Panc1 (cell line): Measurements from ENCODE around the gene PDCD1. TPM values are rescaled to one million over a fixed set of nuclear protein-coding genes. Genes with fewer than 3 reads are reported as not detected.

ENCODE experiments used
- ATAC-seq: fragments of 200-7000 bp; cut with Tn5 transposase; 2 replicates; pipeline ENCODE4 v1.9.1; 2020; ENCODE audit warnings: mild to moderate bottlenecking, moderate library complexity
- BruUV-seq: library from RNA; stranded (reverse); fragments of 400-500 nt; replicated peaks from 2 replicates; lab custom pipeline; 2021; lab: Mats Ljungman, UMichigan
- CTCF ChIA-PET: fragments of 300-600 bp; sonication (Branson Sonifier 250); formaldehyde crosslinking; loops from one replicate; lab custom pipeline; 2022; ENCODE audit warnings: antibody characterized with exemption; lab: Charles Lee
- POLR2A ChIA-PET: fragments of 300-600 bp; sonication (Branson Sonifier 250); formaldehyde crosslinking; loops from one replicate; lab custom pipeline; 2022; ENCODE audit warnings: antibody characterized with exemption; lab: Charles Lee
- DNase-seq: peaks from one replicate; pipeline ENCODE4 v3.0.0-alpha.2; 2010; ENCODE audit warnings: low read depth, low spot score
- H3K27ac ChIP-seq: 2 replicates; pipeline ENCODE4 v1.5.1; 2011; ENCODE audit warnings: mild to moderate bottlenecking, low read length, inconsistent platforms
- H3K27me3 ChIP-seq: fragments of 200-500 bp; sonication (Bioruptor generic); 2 replicates; pipeline ENCODE4 v1.6.0; 2014; ENCODE audit warnings: low read length, inconsistent platforms; ENCODE audit not compliant: control insufficient read depth, insufficient read depth
- H3K36me3 ChIP-seq: fragments of 200-500 bp; sonication (Bioruptor generic); 2 replicates; pipeline ENCODE4 v1.5.1; 2014; ENCODE audit warnings: inconsistent platforms, mild to moderate bottlenecking, low read length, moderate library complexity; ENCODE audit not compliant: control insufficient read depth, insufficient read depth
- H3K4me1 ChIP-seq: 2 replicates; pipeline ENCODE4 v1.5.1; 2011; ENCODE audit warnings: inconsistent platforms, mild to moderate bottlenecking, low read length, moderate library complexity; ENCODE audit not compliant: control insufficient read depth, insufficient read depth
- H3K4me3 ChIP-seq, 2 experiments: 2 replicates each; pipeline ENCODE4 v1.5.1; 2011 to 2012; ENCODE audit warnings: low read depth in 2 of 2, low read length in 2 of 2, mild to moderate bottlenecking in 2 of 2, inconsistent platforms in 1 of 2, moderate library complexity in 1 of 2
- H3K9me3 ChIP-seq: fragments of 200-500 bp; sonication (Bioruptor generic); 2 replicates; pipeline ENCODE4 v1.5.1; 2014; ENCODE audit warnings: low read depth, mild to moderate bottlenecking, inconsistent platforms, low read length, moderate library complexity; ENCODE audit not compliant: control insufficient read depth, insufficient read depth
- CTCF ChIP-seq: fragments of 450-650 bp; IDR thresholded peaks from 2 replicates; pipeline ENCODE4 v1.5.1; 2017; ENCODE audit warnings: mild to moderate bottlenecking
- POLR2AphosphoS5 ChIP-seq: IDR thresholded peaks from 2 replicates; pipeline ENCODE4 v1.6.1; 2012; ENCODE audit warnings: mild to moderate bottlenecking, low read depth, low read length, moderate library complexity
- REST ChIP-seq, 2 experiments: IDR thresholded peaks; 2 replicates each; pipeline ENCODE4 v1.6.1; 2011 to 2012; ENCODE audit warnings: low read depth in 2 of 2, control low read depth in 1 of 2, low read length in 1 of 2, mild to moderate bottlenecking in 1 of 2, moderate library complexity in 1 of 2; ENCODE audit not compliant: insufficient read depth in 1 of 2
- SIN3A ChIP-seq: IDR thresholded peaks from 2 replicates; pipeline ENCODE4 v1.6.1; 2012; ENCODE audit warnings: low read depth, mild to moderate bottlenecking, low read length, moderate library complexity, borderline replicate concordance; ENCODE audit not compliant: insufficient read depth
- TCF7L2 ChIP-seq: IDR thresholded peaks from 2 replicates; pipeline ENCODE4 v1.6.1; 2011; ENCODE audit warnings: mild to moderate bottlenecking, low read depth, low read length, inconsistent platforms
- in situ Hi-C: cut with HindIII; loops from 2 replicates; pipeline ENCODE4 v1.10.0; 2016; ENCODE audit warnings: low sequenced_read_pairs, low pct_unique_long_range_greater_than_20kb
- intact Hi-C: fragments of 100-400 bp; cut with micrococcal nuclease; formaldehyde crosslinking; loops from one replicate; pipeline ENCODE4 v1.10.0; 2022; ENCODE audit not compliant: unreplicated experiment
- total RNA-seq: library from RNA; stranded (reverse); gene quantifications from one replicate; pipeline ENCODE4 v1.2.1, GENCODE V29; 2021; ENCODE audit not compliant: unreplicated experiment

PDCD1 gene
- total RNA-seq, 1 experiment from 2014 or later: 0.15 TPM

- Histone ChIP-seq H3K4me1 (peaks cover 30% of the 10 kb centered on the region), H3K36me3 (no peaks in the 10 kb centered on the region), H3K9me3 (no peaks in the 10 kb centered on the region), H3K27ac (no peak overlapping the region; the same call in 1 of the 2 replicates), H3K4me3 (no peak overlapping the region), H3K27me3 (no peaks in the 10 kb centered on the region)
- no TSS peak for BruUV-seq
- POLR2A ChIA-PET: no interaction called here
- TF ChIP-seq TCF7L2 (no peak), SIN3A (no peak), POLR2AphosphoS5 (no peak), CTCF (no peak)
- CTCF ChIA-PET: no interaction called here
- in situ Hi-C loops: no loop called here
- ATAC-seq (no peak), DNase-seq (no peak)
- intact Hi-C loops: no loop called here
These were observed 26.2 kb upstream of the PDCD1 start for GRCh38 chr2:241884951-241885290.

GRCh38 chr2:241882091-241882625, 23.5 kb upstream of the PDCD1 start:
- intact Hi-C loops: no loop called here
- DNase-seq (no peak), ATAC-seq (peak; percentile 43)
- H3K36me3 ChIP-seq: no peaks in the 10 kb centered on the region
- peak overlapping the region; percentile 54 for H3K27ac ChIP-seq
- no TSS peak for BruUV-seq
- no peaks in the 10 kb centered on the region for H3K9me3 ChIP-seq
- CTCF ChIA-PET: no interaction called here
- POLR2A ChIA-PET: no interaction called here
- no peaks in the 10 kb centered on the region for H3K27me3 ChIP-seq
- in situ Hi-C loops: no loop called here
- peaks cover 29% of the 10 kb centered on the region for H3K4me1 ChIP-seq
- TF ChIP-seq SIN3A (no peak), REST (IDR thresholded peaks at IDR 0.05; ENCODE audit: insufficient read depth in 1 of 2, low read depth in 2 of 2, low read length in 1 of 2) (no peak), POLR2AphosphoS5 (no peak), CTCF (no peak), TCF7L2 (no peak)
- H3K4me3 ChIP-seq: peak overlapping the region; percentile 47 to 65
